ENCODE results near the gene BCL7A.
A peak's percentile ranks its signal among the peaks of the same experiment; 100 is the strongest.
"Not testable (repeated sequence)": the region's sequence is repeated elsewhere in the genome, so short reads cannot be mapped to it uniquely, and the experiment has no call there.

BCL7A gene

GRCh38 chr12:122096591-122097149 is 75.0 kb downstream of the BCL7A start:
- DNase-seq = no peak

- DNase-seq = no peak
These were observed 75.9 kb downstream of the BCL7A start for GRCh38 chr12:122097584-122097926.

GRCh38 chr12:122097927-122098756 is 76.5 kb downstream of the BCL7A start:
- DNase-seq = peak; percentile 49 to 58

GRCh38 chr12:122099280-122099749 is 77.6 kb downstream of the BCL7A start:
- DNase-seq = no peak

- no peak for DNase-seq
These were observed 78.2 kb downstream of the BCL7A start for GRCh38 chr12:122099856-122100255.

GRCh38 chr12:122100568-122100967 is 78.9 kb downstream of the BCL7A start:
- DNase-seq = no peak

GRCh38 chr12:122102331-122102730 is 80.6 kb downstream of the BCL7A start:
- DNase-seq = no peak

GRCh38 chr12:122104844-122105243 is 83.2 kb downstream of the BCL7A start:
- no peak for DNase-seq

GRCh38 chr12:122105496-122105895 is 83.8 kb downstream of the BCL7A start:
- not testable (repeated sequence) for DNase-seq

GRCh38 chr12:122106843-122107242 is 85.2 kb downstream of the BCL7A start:
- DNase-seq = no peak

GRCh38 chr12:122107261-122107660 is 85.6 kb downstream of the BCL7A start:
- no peak for DNase-seq

GRCh38 chr12:122111089-122111641 is 89.5 kb downstream of the BCL7A start:
- no peak for DNase-seq
